OCI-LY7 (cell line): Measurements from ENCODE around the gene TPM1.

Experiments
- EZH2phosphoT487 ChIP-seq: fragments of 200-600 bp; sonication (generic); IDR thresholded peaks from 2 replicates; pipeline ENCODE4 v1.6.1; 2018; ENCODE audit warnings: low read depth, borderline replicate concordance, mild to moderate bottlenecking, mixed run types, antibody characterized with exemption, low read length, moderate library complexity, mixed read lengths
- TF ChIP-seq, protein P1 (sequence below): fragments of 200-600 bp; sonication (generic); conservative IDR thresholded peaks from 2 replicates; pipeline ENCODE4 v1.5.1; 2014; ENCODE audit warnings: mild to moderate bottlenecking, antibody characterized with exemption, low read length, moderate library complexity, mixed read lengths

DNA sequence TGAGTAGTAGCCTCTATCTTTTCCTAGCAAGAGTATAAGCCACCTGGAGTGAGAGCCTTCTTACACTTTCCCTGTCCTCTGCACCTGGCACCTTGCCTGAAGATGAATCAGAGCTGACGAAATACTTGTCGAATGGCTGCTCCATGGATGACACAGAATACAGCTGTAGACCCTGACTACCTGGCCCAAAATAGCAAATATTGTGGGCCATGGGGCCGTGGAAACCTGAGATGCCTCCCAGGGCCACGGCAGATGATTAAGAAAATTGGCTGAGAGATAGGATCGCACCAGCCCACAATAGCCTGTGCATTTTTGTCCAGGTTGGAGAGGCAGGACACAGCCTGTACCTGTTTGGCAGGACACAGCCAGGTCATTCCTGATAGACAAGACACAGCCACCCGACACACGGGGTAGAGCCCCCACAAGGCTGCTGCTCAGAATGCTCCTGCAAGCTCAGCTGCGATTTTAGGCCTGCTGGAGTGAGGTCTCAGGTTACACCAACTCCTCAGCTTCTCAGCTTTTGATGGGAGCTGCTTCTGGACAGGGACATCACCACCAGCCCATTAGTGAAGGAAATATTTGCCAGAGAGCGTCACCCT is 22.9 kb upstream of the TPM1 start:
- TF ChIP-seq, protein P1, sequence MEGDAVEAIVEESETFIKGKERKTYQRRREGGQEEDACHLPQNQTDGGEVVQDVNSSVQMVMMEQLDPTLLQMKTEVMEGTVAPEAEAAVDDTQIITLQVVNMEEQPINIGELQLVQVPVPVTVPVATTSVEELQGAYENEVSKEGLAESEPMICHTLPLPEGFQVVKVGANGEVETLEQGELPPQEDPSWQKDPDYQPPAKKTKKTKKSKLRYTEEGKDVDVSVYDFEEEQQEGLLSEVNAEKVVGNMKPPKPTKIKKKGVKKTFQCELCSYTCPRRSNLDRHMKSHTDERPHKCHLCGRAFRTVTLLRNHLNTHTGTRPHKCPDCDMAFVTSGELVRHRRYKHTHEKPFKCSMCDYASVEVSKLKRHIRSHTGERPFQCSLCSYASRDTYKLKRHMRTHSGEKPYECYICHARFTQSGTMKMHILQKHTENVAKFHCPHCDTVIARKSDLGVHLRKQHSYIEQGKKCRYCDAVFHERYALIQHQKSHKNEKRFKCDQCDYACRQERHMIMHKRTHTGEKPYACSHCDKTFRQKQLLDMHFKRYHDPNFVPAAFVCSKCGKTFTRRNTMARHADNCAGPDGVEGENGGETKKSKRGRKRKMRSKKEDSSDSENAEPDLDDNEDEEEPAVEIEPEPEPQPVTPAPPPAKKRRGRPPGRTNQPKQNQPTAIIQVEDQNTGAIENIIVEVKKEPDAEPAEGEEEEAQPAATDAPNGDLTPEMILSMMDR = no peak
- TF ChIP-seq EZH2phosphoT487 = no peak
